GM19351 (cell line): ENCODE data around the gene XIRP1.
"Not testable (repeated sequence)": the region's sequence is repeated elsewhere in the genome, so short reads cannot be mapped to it uniquely, and the experiment has no call there.

Experiments
- ATAC-seq: cut with Tn5 transposase; IDR thresholded peaks from one replicate; pipeline ENCODE4 v1.9.1; 2021; ENCODE audit warnings: mild to moderate bottlenecking, moderate library complexity; ENCODE audit not compliant: unreplicated experiment

The XIRP1 gene, protein sequence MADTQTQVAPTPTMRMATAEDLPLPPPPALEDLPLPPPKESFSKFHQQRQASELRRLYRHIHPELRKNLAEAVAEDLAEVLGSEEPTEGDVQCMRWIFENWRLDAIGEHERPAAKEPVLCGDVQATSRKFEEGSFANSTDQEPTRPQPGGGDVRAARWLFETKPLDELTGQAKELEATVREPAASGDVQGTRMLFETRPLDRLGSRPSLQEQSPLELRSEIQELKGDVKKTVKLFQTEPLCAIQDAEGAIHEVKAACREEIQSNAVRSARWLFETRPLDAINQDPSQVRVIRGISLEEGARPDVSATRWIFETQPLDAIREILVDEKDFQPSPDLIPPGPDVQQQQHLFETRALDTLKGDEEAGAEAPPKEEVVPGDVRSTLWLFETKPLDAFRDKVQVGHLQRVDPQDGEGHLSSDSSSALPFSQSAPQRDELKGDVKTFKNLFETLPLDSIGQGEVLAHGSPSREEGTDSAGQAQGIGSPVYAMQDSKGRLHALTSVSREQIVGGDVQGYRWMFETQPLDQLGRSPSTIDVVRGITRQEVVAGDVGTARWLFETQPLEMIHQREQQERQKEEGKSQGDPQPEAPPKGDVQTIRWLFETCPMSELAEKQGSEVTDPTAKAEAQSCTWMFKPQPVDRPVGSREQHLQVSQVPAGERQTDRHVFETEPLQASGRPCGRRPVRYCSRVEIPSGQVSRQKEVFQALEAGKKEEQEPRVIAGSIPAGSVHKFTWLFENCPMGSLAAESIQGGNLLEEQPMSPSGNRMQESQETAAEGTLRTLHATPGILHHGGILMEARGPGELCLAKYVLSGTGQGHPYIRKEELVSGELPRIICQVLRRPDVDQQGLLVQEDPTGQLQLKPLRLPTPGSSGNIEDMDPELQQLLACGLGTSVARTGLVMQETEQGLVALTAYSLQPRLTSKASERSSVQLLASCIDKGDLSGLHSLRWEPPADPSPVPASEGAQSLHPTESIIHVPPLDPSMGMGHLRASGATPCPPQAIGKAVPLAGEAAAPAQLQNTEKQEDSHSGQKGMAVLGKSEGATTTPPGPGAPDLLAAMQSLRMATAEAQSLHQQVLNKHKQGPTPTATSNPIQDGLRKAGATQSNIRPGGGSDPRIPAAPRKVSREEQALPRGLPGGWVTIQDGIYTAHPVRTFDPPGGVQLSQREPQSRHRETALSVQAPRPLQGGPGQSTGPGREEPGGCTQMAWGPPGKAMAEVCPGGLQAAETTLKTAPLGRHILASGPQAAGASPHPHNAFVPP (N-terminal part only)

DNA sequence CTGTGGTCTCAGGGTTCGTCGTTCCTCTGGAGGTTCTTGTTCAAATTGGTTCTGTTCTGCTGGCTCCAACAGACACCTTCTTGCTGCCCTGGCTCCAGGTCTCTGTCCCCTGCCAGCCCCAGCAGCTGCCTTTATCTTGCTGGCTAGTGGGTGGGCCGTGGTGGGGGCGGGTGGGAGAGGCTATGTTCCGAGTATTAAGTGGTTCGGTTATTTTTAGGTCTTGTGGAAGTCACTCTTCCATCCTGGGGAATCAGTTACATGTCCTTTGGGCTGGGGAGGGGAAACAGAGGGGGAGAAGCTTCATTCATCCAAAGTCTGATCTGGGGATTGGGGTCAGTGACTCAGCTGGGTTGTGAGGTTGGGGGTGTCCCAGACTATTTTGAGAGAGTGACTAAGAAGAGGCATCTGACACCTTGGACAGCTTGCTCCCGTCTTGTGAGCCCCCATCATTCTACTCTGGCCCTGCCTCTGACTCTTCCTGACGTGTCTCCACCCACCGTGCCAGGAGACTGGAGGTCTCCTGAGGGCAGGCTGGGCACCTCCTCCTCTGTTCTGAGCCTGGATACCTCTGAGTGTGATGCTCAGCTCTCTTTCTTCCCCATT is at the start of gene XIRP1:
Gene XIRP1 (minus strand): TSS at position 106 of the 603 bp plus-strand sequence. CDS start 3,150 bp downstream, outside the sequence.
- ATAC-seq = no peak

DNA sequence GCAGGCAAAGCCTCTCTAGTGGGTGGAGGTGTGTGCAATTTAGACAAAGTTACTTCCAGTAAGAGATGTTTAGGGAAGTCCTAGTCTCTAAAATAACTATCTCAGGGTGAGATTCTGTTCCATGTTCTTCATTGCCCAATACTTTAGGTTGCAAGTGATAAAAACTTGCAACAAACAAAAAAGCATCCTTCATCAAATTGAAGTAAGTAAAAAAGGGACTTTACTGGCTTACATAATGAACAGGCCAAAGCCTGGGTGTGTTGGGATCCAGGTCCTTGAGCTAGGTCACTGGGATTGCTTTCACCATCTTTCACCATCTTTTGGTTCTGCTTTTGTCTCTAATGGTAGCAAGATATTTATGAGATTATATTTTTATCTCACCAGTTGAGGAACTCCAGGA is 49.2 kb upstream of the XIRP1 start:
- no peak for ATAC-seq

DNA sequence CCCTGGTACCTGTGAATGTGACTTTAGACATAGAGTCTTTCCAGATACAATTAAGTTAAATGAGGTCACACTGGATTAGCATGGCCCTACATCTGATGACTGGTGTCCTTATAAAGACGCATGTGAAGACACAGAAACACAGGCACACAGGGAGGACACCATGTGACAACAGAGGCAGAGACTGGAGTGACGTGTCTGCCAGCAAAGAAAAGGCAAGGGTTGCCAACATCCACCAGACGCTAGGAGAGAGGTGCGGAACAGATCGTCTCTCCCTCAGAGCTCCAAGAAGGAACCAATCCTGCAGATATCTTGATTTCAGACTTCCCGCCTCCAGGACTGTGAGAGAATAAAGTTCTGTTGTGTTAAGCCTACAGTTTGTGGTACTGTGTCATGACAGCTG is 44.6 kb upstream of the XIRP1 start:
- no peak for ATAC-seq

GRCh38 chr3:39234651-39235050 is 42.3 kb upstream of the XIRP1 start:
- no peak for ATAC-seq

- no peak for ATAC-seq
Measured at GRCh38 chr3:39232859-39233258, 40.5 kb upstream of the XIRP1 start.

GRCh38 chr3:39230453-39230852 is 38.1 kb upstream of the XIRP1 start:
- no peak for ATAC-seq

GRCh38 chr3:39228496-39228895 is 36.1 kb upstream of the XIRP1 start:
- no peak for ATAC-seq

DNA sequence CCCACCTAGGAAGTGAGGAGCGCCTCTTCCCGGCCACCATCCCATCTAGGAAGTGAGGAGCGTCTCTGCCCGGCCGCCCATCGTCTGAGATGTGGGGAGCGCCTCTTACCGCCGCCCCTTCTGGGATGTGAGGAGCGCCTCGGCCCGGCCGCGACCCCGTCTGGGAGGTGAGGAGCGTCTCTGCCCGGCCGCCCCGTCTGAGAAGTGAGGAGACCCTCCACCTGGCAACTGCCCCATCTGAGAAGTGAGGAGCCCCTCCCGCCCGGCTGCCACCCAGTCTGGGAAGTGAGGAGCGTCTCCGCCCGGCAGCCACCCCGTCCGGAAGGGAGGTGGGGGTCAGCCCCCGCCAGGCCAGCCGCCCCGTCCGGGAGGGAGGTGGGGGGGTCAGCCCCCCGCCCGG is 35.2 kb upstream of the XIRP1 start:
- ATAC-seq = not testable (repeated sequence)

GRCh38 chr3:39226106-39226741 is 33.8 kb upstream of the XIRP1 start:
- ATAC-seq = peak; percentile 73

GRCh38 chr3:39224288-39224687 is 31.9 kb upstream of the XIRP1 start:
- no peak for ATAC-seq

DNA sequence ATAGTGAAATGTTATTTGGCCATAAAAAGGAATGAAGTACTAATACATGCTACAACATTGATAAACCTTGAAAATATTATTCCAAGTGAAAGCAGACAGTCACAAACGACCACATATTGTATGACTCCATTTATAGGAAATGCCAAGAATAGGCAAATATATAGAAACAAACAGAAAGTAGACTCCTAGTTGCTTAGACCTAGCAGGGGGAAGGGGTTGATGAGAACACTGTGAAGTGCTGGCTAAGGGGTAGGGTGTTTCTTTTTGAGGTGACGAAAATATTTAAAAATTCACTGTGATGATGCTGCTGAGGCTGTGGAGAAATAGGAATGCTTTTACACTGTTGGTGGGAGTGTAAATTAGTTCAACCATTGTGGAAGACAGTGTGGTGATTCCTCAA is 30.5 kb upstream of the XIRP1 start:
- ATAC-seq = no peak

DNA sequence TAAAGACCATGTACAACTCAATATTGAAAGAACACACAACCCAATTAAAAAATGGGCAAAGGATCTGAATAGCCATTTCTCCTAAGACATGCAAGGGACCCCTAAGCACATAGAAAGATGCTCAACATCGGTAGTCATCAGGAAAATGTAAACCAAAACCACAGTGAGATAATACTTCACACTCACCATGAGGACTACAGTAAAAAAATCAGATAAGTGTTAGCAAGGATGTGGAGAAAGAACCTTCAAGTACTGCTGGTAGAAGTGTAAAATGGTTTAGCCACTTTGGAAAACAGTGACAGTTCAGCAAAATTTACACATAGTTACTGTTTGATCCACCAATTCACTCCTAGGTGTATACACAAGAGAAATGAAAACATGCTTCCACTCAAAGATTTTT is 30.1 kb upstream of the XIRP1 start:
- ATAC-seq = no peak

DNA sequence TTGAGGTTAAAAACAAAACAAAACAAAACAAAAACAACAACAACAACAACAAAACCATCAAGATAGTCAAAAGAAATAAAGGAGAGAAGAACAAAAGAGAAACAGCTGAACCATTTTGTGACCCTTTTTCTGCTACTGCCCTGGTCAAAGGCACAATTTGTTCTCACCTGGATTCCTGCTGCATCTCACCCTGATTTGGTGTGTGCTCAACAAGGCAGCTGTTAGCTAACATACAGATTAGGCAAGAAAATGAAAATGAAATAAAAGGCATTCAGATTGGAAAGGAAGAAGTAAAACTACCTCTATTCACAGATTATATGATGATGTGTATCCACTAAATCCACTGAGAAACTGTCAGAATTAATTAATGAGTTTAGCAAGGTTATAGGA is 28.7 kb upstream of the XIRP1 start:
- no peak for ATAC-seq

- no peak for ATAC-seq
Measured at GRCh38 chr3:39220407-39221140, 28.2 kb upstream of the XIRP1 start.

- no peak for ATAC-seq
Measured at GRCh38 chr3:39219702-39220101, 27.3 kb upstream of the XIRP1 start.

GRCh38 chr3:39216176-39216790 is 23.9 kb upstream of the XIRP1 start:
- peak; percentile 97 for ATAC-seq

GRCh38 chr3:39213613-39214012 is 21.2 kb upstream of the XIRP1 start:
- no peak for ATAC-seq

- no peak for ATAC-seq
Measured at GRCh38 chr3:39212665-39213064, 20.3 kb upstream of the XIRP1 start.
